NCI-H510A (cell line): Measurements from ENCODE around the gene ACKR4.
"Not testable (repeated sequence)": the region's sequence is repeated elsewhere in the genome, so short reads cannot be mapped to it uniquely, and the experiment has no call there.

Experiments
- DNase-seq: peaks from one replicate; lab custom pipeline; 2025; lab: John Stamatoyannopoulos, UW

Gene ACKR4

DNA sequence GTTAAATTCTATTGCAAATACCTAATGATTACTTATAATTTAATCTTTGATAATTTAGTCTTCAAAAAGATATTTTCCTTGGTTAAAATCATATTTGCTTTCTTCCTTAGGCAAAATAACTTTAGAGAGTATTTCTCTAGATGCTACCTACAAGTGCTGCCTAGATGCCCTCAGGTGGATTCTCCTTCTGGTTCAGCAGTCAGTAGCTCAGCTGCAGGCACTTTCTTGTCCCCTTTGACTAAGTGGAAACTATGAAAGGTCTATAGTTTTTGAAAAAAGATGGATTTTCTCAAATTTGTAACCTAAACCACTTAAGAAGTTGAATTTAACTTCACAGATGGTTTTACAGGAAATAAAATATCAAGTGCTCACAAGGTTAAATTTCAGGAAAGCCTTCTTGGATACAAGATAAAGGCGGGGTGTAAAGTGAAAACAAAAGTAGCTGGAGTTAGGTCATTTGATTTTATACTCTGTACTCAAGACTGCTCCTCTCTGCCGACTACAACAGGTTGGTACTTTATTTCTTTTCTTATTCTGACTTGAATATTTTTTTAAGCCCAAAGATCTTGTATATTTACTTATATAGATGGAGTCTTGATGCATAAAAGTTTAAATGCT lies at the start of gene ACKR4:
Gene ACKR4 (plus strand): TSS at position 455 of the 618 bp plus-strand sequence. CDS start 3,128 bp downstream, outside the sequence.
- no peak for DNase-seq

DNA sequence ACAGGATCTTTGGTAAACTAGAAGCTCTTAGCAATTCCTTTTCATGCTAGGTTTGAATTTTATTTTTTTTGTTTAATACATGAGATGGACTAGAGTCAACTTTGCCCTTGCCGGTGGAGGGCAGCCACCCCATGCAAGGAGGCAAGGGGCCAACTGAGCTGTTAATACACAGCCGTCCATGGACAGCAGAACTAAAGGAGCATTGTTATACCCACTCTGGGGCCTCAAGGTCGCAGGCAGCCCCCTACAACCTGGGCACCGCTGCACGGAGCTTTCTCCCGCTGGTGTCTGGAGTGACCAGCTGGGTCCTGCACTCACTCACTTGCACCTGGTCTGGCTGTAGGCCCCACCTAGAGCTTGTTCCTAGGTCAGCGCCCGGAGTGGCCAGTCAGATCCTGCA lies 47.9 kb upstream of the ACKR4 start:
- no peak for DNase-seq

DNA sequence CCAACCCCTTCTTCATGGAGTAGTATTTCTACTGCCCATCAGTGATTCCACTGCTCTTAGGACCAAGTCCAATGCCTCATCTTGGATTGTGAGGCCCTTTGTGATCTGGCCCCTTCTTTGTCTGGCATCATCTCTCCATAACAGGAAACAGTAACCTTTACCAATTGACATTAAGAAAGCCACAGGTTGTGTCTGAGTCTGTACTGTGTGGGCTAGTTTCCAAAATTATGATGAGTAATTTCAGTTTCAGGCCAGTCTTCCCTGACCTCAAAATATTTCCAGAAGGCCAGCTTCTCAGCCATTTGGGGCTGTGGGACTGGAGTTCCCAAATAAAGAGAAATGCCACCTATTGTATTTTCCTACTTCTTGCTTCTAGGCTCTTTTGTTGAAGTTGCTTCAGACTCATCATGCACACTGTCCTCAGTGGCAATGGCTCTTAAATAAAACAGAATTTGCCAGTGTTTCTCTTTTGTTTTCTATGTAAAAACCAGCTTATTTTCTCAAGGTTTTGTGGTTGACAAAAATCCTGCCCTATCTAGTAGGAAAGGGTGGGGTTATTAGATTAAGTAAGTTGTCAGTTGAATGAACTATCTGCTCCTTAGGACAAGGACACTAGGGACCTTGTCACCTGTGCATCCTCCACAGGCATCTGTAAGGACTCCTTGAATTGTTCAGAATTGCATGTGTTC lies 47.0 kb upstream of the ACKR4 start:
- DNase-seq = no peak

DNA sequence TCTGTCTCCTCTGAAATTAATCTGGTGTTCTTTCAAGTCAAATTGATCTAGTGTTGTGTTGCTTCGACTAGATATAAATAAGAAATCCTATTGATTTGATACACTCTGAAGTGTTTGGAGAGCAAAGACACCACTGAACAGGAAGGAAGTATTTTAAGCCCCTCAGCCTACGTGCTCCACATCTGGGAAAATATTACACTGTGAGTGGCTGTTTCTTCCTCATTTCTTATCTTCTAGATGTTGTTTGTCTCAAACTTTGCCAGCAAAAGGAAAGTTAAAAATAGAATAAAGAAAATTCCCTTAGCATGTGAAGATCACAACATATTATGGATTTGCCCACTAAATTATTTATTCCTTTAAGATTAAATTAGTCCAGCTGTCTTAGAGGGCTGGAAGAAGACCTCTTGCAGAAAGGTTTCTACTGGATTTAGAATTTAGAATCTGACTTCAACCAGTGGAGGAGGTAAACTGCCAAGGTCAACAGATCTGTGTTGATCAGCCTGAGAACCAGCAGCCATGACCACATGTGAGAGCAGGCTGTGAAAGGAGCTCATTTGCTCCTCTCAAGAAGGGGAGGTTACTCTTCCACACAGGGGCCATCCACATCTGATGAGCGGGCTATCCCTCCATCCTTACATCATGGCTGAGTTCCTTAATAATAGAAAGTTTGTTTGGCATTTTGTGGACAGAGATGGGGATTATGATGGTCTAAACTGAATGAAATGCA lies 46.3 kb upstream of the ACKR4 start:
- no peak for DNase-seq

DNA sequence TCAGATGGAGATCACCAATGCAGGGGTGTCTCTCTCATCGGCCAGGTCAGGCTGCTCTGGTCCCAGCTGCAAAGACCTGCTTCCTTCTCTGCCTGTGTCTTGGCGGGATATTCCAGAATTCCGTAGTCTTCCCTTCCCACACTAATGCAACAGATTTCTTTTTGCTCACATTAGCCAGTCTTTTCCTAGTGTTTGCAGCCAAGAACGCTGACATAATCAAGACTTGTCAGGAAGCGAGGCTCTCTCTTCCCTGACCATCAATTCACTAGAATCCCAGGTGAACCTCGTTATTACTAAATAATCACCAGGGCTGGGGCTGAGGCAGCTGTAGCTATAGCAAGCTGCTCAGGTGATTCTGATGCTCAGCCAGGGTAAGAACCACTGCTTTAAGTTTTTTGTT lies 43.2 kb upstream of the ACKR4 start:
- no peak for DNase-seq

DNA sequence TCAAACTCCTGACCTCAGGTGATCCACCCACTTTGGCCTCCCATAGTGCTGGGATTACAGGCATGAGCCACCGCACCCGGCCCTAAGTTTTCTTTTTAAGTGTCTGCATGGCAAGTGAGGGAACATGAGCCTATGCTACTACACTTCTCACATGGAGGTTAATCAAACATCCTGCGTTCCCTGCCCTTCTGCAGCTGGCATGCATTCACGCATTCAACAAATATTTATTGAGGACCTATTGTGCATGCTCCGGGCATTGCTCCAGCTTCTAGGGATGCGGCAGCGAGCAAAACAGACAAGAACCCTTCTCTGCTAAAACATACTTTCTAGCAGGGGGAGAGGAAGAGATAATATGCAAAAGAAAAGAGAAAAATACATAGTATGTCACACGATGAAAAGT lies 42.6 kb upstream of the ACKR4 start:
- peak; percentile 53 for DNase-seq

DNA sequence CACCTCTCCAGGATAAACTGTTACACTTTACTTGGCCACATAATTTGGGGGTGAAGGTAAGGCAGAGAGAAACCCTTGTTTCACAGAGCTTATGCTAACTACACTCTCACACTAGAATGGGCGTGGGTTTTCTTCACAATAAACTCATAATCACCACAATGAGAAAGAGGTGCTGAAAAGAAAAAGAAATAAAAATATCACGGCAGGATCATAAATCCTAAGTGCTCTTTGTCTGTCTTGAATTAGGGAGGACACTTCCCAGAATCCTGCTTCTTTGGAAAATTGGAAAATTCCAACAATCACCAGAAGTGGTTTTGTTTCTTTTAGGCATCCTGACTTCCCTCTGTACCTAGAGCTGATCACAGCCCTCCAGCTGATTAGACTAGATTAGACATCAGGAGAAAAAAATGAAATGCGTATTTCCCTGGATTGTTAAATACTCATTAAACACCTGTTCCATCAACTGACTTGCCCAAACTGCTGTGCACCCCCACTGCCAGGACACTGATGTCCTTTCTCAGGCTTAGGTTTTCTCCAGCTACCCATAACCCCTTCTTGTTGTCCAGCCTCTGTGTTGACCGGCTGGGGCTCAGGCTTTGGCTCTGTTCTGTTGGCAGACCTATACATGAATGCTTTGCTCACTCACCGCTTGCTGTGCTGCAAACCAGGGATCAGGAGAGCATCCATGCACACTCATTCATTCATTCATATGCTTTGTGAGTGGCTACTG lies 41.6 kb upstream of the ACKR4 start:
- DNase-seq = no peak

DNA sequence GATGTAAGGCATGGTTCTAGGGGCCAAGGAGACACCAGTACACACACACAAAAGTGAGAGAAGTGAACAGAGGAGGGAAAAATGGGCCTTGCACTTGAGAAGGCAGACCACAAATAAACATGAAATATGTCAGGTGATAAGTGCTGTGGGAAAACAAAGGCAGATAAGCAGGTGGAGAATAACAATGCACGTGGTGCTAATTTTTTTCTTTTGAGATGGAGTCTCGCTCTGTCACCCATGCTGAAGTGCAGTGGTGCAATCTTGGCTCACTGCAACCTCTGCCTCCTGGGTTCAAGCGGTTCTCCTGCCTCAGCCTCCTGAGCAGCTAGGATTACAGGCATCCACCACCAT lies 41.1 kb upstream of the ACKR4 start:
- not testable (repeated sequence) for DNase-seq

DNA sequence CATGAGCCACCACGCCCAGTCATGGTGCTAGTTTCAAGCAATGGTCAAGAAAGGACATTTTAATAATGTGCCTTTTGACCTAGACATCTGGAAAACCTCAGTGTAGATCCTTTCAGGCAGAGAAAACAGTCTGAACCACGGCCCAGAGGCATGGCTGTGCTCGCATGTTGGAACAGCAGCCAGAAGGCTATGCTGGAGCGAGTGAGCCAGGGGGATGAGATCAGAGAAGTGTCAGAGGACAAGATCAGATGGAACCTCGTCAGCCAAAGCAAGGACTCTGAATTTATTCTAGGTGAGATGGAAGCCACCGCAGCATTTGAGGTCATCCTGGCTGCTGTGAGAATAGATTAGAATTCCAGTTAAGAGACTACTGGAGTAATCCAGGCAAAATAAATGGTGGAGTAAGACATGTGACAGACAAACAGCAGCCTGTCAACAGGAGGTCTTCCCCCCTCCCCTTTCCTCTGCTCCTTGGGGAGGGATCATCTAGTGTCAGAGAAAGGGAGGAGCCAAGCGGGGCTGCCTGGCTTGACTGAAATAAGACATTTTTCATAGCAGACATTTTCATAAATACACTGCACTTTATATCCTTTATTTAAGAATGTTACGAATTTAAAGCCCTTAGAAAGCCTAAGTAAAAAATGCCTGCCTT lies 40.4 kb upstream of the ACKR4 start:
- no peak for DNase-seq

DNA sequence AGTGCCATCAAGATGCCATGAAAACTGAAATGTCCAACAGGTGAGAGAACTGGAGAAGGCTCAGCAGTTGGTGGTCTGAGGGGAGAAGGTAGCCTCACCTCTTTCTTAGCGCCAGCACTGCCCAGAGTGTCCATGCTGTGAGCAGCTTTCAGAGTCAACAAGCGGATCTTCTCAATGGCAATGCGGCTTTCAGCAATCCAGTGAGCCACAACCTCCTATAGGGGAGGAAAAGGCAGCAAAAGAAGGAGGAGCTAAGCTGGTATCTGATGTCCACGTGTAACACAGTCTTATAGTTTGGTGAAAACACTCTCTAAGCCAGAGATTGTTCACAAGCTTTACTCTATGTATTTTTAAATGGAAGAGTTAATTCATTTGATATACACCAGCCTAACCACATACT lies 36.1 kb upstream of the ACKR4 start:
- peak; percentile 43 for DNase-seq

DNA sequence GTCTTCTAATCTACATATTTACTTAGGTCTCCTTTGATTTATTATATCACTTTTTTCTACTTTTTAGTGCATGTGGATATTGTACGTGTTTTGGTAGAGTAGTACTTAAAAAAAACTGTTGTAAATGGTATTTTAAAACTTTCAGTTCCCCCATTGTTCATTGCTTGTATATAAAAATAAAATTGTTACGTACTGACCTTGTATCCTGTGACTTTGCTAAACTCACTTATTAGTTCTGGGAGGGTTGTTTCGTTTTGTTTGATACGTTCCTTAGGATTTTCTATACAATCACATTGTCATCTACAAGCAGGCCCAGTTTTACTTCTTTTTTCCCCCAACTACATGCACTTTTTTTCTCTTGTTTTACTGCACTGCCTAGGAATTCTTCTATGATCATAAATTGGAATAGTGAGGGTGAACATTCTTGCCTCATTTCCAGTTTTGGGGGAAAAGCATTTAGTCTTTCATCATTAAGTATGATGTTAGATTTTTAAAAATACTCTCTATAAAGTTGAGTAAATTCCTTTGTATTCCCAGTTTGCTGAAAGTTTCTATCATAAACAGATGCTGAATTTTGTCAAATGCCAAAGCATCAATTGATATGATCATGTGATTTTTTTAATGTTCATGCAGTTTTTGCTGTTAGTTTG lies 33.5 kb upstream of the ACKR4 start:
- no peak for DNase-seq

DNA sequence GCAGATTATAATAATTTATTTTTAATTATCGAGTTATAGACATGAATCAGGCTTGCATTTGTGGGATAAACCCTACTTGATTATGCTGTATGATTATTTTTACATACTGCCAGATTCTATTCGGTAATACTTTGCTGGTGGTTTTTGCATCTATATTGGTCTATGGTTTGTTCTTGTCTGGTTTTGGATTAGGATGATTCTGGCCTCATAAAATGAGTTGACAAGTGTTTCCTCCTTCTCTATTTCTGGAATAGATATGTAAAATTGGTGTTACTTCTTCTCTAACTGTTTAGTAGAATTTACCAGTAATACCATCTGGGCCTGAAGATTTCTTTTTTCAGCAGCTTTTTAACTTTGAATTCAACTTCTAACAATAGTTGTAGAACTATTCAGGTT lies 33.0 kb upstream of the ACKR4 start:
- DNase-seq = no peak

DNA sequence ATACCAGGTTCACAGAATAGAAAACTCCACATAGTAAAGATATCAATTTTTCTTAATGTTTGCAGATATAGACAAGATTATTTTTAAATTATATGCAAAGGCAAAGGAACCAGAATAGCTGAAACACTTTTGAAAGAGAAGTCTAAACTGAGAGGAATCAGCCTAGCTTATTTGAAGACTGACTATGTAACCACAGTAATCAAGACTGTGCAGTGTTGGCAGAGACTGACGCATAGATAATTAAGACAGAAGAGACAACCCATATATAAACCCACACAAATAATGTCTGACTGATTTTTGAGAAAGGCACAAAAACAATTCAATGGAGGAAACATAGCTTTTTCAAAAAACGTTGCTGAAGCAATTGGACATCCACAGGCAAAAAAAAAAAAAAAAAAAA lies 28.6 kb upstream of the ACKR4 start:
- no peak for DNase-seq

DNA sequence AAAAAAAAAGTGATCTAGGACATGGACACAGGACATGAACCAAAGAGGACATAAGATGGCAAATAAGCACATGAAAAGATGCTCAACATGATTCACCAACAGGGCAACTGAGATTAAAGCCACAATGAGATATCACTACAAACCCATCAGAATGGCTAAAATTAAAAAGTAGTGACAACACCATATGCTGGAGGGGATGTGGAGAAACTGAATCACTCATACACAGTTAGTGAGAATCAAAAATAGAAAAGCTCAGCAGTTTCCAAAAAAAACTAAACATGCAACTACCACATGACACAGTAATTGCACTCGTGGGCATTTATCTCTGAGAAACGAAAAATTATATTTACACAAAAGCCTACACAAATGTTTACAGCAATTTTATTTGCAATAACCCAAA lies 27.9 kb upstream of the ACKR4 start:
- DNase-seq = no peak

DNA sequence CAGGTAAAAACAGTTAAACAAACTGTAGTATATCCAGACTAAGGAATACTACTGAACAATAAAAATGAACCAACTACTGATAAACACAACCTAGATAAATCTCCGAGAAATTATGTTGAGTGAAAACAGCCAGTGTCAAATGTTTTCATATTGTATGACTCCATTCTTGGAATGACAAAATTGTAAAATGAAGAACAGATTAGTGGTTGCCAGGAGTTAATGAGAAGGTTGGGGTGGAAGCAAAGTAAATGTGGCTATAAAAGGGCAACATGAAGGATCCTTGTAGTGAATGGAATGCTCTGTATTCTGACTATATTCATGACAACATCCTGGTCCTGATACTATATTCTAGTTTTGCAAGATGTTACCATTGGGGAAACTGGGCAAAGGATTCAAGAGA lies 27.5 kb upstream of the ACKR4 start:
- no peak for DNase-seq

DNA sequence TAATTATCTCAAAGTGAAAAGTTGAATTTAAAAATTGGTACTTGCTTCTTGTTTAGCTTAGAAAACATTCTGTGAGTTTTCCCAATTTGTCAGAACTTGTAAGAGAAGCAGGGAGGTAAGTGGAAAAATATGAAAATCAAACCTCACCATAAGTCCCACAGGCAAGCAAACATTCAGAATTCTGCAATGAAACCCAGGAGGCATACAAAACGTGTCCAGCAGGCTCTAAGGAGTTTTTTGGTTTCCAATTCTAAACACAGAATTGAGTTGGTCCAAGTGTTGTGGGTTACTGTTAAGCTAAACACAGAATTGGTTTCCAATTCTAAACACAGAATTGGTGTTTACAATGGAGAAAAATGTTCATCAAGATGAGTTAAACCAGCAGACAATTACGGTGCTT lies 27.1 kb upstream of the ACKR4 start:
- DNase-seq = no peak

DNA sequence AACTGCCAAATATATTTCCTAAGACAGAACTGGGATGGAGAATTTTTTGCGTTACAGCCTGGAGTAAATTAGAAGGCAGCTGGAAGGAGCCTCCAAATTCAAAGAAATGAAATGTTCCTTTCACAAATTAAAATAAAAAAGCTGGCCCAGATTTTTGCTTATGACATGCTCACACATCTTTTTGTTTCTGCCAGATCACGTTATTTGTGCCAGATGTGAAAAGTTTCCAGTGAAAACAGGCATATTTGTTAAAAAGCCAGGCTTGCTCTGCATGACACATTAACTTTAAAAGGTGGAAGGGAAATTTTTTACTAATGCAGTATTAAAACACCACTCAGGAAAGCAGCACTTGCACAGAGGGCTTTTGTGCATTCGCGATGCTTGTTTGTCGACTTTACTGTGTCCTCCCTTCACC lies 23.3 kb upstream of the ACKR4 start:
- no peak for DNase-seq

DNA sequence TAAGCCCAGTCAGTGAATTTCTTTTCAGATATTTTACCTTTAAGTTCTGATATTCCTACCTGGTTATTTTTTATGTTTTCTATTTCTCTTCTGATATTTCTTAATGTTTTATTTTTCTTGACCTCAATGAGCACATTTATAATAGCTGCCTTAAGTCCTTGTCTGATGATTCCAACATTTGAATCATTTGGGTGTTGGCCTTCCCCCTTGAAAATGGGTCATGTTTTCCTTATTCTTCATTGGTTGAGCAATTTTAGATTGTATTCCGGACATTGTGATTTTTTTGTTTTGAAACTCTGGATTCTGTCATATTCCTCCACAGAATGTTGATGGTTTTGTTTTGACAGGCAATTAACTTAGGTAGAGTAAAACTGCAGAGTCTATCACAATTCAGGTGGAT lies 9.7 kb upstream of the ACKR4 start:
- no peak for DNase-seq

DNA sequence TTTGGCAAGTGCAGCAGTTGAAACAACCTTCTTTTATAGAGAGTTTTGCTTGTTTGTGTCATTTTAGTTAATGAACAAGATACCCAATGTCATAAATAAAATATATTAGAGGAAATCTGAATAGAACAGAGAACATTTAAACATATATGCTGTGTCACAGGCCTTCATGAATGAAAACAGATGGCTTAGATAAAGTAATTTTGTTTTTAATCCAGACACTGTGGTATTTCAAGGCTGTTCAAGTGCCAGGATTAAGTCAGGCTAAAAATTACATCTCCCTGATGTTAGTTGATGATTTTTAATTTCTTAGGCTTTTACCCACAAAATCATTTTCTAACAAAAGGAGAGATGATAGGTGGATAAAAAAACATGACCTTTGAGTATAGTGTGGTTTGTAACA lies 4.9 kb upstream of the ACKR4 start:
- DNase-seq = no peak

DNA sequence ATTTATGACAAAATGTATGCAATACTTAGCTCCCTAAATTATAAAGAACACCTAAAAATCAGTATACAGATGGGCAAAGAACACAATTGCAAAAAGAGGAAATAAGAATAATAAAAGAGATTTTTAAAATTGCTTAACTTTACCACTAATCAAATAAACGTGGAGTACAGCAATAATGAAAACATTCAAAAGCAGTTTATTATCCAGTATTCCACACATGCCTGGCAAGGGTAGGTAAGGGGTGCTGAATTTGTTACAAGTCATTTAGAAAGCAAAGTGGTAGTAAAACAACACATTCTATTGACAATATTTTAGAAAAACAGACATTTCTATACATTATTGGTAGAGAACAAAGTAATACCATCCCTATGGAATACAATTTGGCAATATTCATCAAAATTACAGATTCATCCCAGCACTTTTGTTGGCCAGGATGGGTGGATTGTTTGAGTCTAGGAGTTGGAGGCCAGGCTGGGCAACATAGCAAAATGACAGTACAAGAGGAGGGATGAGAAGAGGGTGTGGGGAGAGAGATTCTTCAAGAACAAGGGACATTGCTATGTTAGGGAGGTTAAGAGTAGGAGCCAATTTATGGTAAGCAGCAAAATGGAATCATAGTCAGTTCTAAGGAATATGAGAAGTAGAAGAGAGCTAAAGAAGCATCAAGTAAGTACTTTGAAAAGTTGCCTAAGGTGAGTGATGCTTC lies 3.7 kb upstream of the ACKR4 start:
- no peak for DNase-seq

DNA sequence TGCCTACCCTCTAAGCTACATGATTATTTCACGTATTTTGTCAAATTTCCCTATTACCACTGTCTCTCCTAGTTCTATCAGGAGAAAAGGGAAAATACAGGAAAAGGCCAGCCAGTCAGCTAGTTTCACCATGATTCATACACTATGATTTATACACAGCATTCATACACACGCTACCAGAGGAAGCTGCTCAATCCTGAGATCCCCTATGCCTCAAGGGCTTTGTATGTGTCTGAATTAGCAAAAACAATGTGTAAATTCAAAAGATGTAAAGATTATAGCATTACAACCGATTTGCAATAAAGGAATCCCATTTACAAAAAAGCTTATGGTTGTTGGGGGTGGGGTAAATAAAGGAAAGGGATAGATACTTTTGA lies 3.1 kb upstream of the ACKR4 start:
- DNase-seq = no peak
